Bronchial epithelial cell (primary cell): ENCODE data around the gene TFEB. TPM values are rescaled to one million over a fixed set of nuclear protein-coding genes. Genes with fewer than 3 reads are reported as not detected.

Source experiments
- DNase-seq: peaks from one replicate; pipeline ENCODE4 v3.0.0-alpha.2; 2010; ENCODE audit warnings: low read depth
- FAIRE-seq: peaks from 2 replicates; lab custom pipeline; 2011; peaks lifted over from hg19 to GRCh38; lab: Jason Lieb, UNC
- H3K27me3 ChIP-seq: 2 replicates; pipeline ENCODE4 v1.5.1; 2011; ENCODE audit warnings: low read length; ENCODE audit not compliant: control insufficient read depth, insufficient read depth
- H3K36me3 ChIP-seq: 2 replicates; pipeline ENCODE4 v1.5.1; 2011; ENCODE audit warnings: low read length; ENCODE audit not compliant: control insufficient read depth, insufficient read depth
- H3K4me3 ChIP-seq: 2 replicates; pipeline ENCODE4 v1.5.1; 2011; ENCODE audit warnings: mild to moderate bottlenecking, low read depth, low read length, control low read depth
- total RNA-seq: library from RNA; depleted of rRNA; stranded (reverse); fragments of >200 nt; gene quantifications from 2 replicates; pipeline ENCODE4 v1.2.1, GENCODE V29; 2014
- TF ChIP-seq, protein P1 (sequence below): IDR thresholded peaks from 2 replicates; pipeline ENCODE4 v1.5.1; 2011; ENCODE audit warnings: mild to moderate bottlenecking, moderate library complexity, low read length, control low read depth, inconsistent platforms; ENCODE audit not compliant: insufficient read depth, severe bottlenecking

The TFEB gene
- total RNA-seq, 1 donor from 2014 or later = 6.8 TPM

GRCh38 chr6:41743406-41744235, 8.2 kb upstream of the TFEB start:
- Histone ChIP-seq H3K4me3 (no peak overlapping the region), H3K36me3 (no peaks in the 10 kb centered on the region), H3K27me3 (no peaks in the 10 kb centered on the region)
- no peak for DNase-seq
- TF ChIP-seq, protein P1, sequence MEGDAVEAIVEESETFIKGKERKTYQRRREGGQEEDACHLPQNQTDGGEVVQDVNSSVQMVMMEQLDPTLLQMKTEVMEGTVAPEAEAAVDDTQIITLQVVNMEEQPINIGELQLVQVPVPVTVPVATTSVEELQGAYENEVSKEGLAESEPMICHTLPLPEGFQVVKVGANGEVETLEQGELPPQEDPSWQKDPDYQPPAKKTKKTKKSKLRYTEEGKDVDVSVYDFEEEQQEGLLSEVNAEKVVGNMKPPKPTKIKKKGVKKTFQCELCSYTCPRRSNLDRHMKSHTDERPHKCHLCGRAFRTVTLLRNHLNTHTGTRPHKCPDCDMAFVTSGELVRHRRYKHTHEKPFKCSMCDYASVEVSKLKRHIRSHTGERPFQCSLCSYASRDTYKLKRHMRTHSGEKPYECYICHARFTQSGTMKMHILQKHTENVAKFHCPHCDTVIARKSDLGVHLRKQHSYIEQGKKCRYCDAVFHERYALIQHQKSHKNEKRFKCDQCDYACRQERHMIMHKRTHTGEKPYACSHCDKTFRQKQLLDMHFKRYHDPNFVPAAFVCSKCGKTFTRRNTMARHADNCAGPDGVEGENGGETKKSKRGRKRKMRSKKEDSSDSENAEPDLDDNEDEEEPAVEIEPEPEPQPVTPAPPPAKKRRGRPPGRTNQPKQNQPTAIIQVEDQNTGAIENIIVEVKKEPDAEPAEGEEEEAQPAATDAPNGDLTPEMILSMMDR = no peak
- FAIRE-seq = no peak

- H3K36me3 ChIP-seq = no peaks in the 10 kb centered on the region
- no peak overlapping the region for H3K4me3 ChIP-seq
- TF ChIP-seq, protein P1 = no peak
- FAIRE-seq = no peak
- no peak for DNase-seq
- no peaks in the 10 kb centered on the region for H3K27me3 ChIP-seq
Measured at GRCh38 chr6:41741625-41742490, 6.5 kb upstream of the TFEB start.

DNA sequence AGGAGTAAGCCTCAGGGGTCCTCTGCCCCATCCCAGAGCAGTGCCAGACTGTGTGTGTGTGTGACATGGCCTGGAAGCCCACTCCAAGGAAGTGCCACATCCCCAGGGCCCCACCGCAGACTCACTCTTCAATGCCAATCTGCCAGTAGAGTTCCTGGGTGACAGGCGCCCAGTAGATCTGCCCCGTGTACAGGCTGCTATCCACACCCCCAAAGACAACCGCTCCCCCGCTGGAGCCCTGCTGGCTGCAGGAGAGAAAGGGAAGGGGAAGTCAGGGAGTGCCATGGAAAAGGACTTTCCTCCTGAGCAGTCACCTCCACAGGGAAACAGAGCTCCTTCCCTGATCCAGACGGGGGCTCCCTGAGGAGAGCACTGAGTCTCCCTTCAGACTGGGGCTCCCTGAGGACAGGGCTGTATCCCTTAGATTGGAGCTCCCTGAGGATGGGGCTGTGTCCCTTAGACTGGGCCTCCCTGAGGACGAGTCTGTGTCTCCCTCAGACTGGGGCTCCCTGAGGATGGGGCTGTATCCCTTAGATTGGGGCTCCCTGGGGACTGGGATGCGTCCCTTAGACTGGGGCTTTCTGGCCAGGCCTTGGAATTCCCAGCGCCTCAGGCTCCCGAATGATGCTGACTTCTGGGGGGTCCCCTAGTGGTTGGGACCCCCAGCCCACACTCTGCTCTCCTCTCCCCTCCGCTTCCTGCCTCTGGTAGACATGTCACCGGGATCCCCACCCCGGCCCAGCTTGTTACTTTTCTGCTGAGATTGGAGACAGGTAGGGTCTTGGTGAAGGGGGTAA, 5.2 kb upstream of the TFEB start:
- FAIRE-seq (no peak), DNase-seq (no peak)
- H3K4me3 ChIP-seq = no peak overlapping the region
- no peaks in the 10 kb centered on the region for H3K27me3 ChIP-seq
- H3K36me3 ChIP-seq = no peaks in the 10 kb centered on the region
- TF ChIP-seq, protein P1 = no peak

- TF ChIP-seq, protein P1 = no peak
- no peaks in the 10 kb centered on the region for H3K36me3 ChIP-seq
- DNase-seq = no peak
- H3K4me3 ChIP-seq = no peak overlapping the region
- no peaks in the 10 kb centered on the region for H3K27me3 ChIP-seq
- FAIRE-seq = no peak
Measured at GRCh38 chr6:41739041-41739440, 3.6 kb upstream of the TFEB start.

DNA sequence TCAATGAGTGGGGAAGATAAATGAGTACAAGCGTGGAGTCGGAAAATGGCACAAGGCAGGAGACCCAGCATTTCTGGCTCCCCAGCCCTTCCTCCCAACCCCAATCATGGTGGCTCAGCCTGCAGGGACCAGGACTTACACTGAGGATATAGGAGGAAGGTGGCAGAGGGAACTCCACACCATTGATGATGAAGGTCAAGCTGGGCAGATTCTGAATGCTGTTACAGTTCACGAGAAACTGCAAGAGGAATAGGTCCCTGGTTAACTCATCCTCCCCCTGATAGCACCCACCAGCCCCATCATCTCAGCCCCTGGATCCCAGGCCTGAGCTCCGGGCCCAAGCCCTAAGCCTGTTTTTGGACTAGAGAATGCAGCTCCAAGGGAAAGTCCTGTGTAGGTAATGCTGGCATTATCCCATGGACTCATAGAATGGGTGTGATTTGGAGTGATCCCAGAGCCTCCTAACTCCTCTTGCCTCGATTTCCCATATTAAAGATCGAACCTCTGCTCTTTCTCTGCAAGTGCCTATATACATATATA, 2.3 kb upstream of the TFEB start:
- Histone ChIP-seq H3K27me3 (no peaks in the 10 kb centered on the region), H3K36me3 (no peaks in the 10 kb centered on the region), H3K4me3 (no peak overlapping the region)
- TF ChIP-seq, protein P1 = no peak
- DNase-seq (no peak), FAIRE-seq (no peak)
